Ovary (tissue), 3 donors: Measurements from ENCODE around the gene GRAMD1B.

ENCODE experiments used
- CTCF ChIP-seq, 3 donors: fragments of 450-650 bp in 2 of 3; fragments of 200-600 bp in 1 of 3; IDR thresholded peaks; one replicate each; pipeline versions ENCODE4 v1.5.1 to v1.8.0; 2016 to 2022; ENCODE audit warnings: antibody characterized with exemption in 3 of 3, mild to moderate bottlenecking in 1 of 3
- EP300 ChIP-seq: sonication (generic); formaldehyde crosslinking; IDR thresholded peaks from one replicate; pipeline ENCODE4 v1.6.1; 2017; ENCODE audit warnings: antibody characterized with exemption
- POLR2A ChIP-seq: fragments of 450-650 bp; IDR thresholded peaks from one replicate; pipeline ENCODE4 v1.6.1; 2017; ENCODE audit warnings: antibody characterized with exemption, mild to moderate bottlenecking, moderate library complexity
- donor health status: DM: no; HTN: no; CAD: no.

- TF ChIP-seq CTCF (IDR thresholded peaks at IDR 0.05) = no peak
- TF ChIP-seq POLR2A = no peak
- no peak for TF ChIP-seq EP300
These were observed 171.1 kb downstream of the GRAMD1B start for GRCh38 chr11:123601136-123601535.
